Endothelial cell of umbilical vein (primary cell): ENCODE results near the gene ARHGEF38. TPM values are rescaled to one million over a fixed set of nuclear protein-coding genes. Genes with fewer than 3 reads are reported as not detected.
A peak's percentile ranks its signal among the peaks of the same experiment; 100 is the strongest.

Experiments
- BruUV-seq: library from RNA; stranded (reverse); fragments of 400-500 nt; replicated peaks from 2 replicates; lab custom pipeline; 2021; lab: Mats Ljungman, UMichigan
- CTCF ChIA-PET: fragments of 300-600, 350-600 bp; sonication (Branson Sonifier 250); formaldehyde crosslinking; loops from one replicate; lab custom pipeline; 2021; ENCODE audit warnings: antibody characterized with exemption, inconsistent platforms; lab: Charles Lee
- POLR2A ChIA-PET: fragments of 300-600, 350-600 bp; sonication (Branson Sonifier 250); formaldehyde crosslinking; loops from one replicate; lab custom pipeline; 2021; ENCODE audit warnings: antibody characterized with exemption, inconsistent platforms; lab: Charles Lee
- DNase-seq: peaks from one replicate; pipeline ENCODE4 v3.0.0-alpha.2; 2011; ENCODE audit warnings: low read depth, low spot score
- FAIRE-seq: peaks from 2 replicates; lab custom pipeline; 2011; peaks lifted over from hg19 to GRCh38; lab: Jason Lieb, UNC
- H2AFZ ChIP-seq: 2 replicates; pipeline ENCODE4 v1.6.0; 2012; ENCODE audit warnings: low read depth, low read length, control low read depth, inconsistent platforms
- H3K27ac ChIP-seq: 2 replicates; pipeline ENCODE4 v1.5.1; 2011; ENCODE audit warnings: low read depth, mild to moderate bottlenecking, control low read depth, low read length, moderate library complexity; ENCODE audit not compliant: insufficient read depth
- H3K27me3 ChIP-seq, 2 experiments: 2 replicates each; pipeline versions ENCODE4 v1.6.0 to v1.6.1; 2011; ENCODE audit warnings: low read length in 2 of 2, mixed read lengths in 1 of 2; ENCODE audit not compliant: control insufficient read depth in 2 of 2, insufficient read depth in 2 of 2
- H3K36me3 ChIP-seq, 2 experiments: 2 replicates in 1 of 2; 3 replicates in 1 of 2; pipeline ENCODE4 v1.5.1; 2011; ENCODE audit warnings: low read length in 2 of 2, mild to moderate bottlenecking in 1 of 2, moderate library complexity in 1 of 2; ENCODE audit not compliant: control insufficient read depth in 2 of 2, insufficient read depth in 2 of 2; ENCODE audit errors: extremely low read depth in 1 of 2
- H3K4me1 ChIP-seq: 3 replicates; pipeline ENCODE4 v1.5.1; 2011; ENCODE audit warnings: mild to moderate bottlenecking, low read length; ENCODE audit not compliant: control insufficient read depth, insufficient read depth; ENCODE audit errors: extremely low read depth
- H3K4me2 ChIP-seq: 2 replicates; pipeline ENCODE4 v1.6.1; 2011; ENCODE audit warnings: low read length, control low read depth, mixed read lengths; ENCODE audit not compliant: insufficient read depth
- H3K4me3 ChIP-seq, 3 experiments: fragments of 200-600 bp in 1 of 3; sonication (generic), shearing (Covaris generic) in 1 of 3; replicated peaks in 1 of 3; 2 replicates each; pipeline ENCODE4 v1.5.1; 2011 to 2016; ENCODE audit warnings: control low read depth in 3 of 3, low read length in 3 of 3, mild to moderate bottlenecking in 2 of 3, inconsistent platforms in 1 of 3, low read depth in 1 of 3, moderate library complexity in 1 of 3; ENCODE audit not compliant: insufficient read depth in 1 of 3
- H3K79me2 ChIP-seq: 2 replicates; pipeline ENCODE4 v1.6.0; 2012; ENCODE audit warnings: low read length, inconsistent platforms; ENCODE audit not compliant: control insufficient read depth, insufficient read depth
- H3K9ac ChIP-seq: replicated peaks from 2 replicates; pipeline ENCODE3; 2011; ENCODE audit warnings: low read length, control low read depth; ENCODE audit not compliant: insufficient read depth; ENCODE audit errors: extremely low read depth
- H3K9me1 ChIP-seq: replicated peaks from 3 replicates; pipeline ENCODE4 v1.6.0; 2011; ENCODE audit warnings: mild to moderate bottlenecking, low read length; ENCODE audit not compliant: control insufficient read depth, insufficient read depth; ENCODE audit errors: extremely low read depth
- H3K9me3 ChIP-seq: replicated peaks from 2 replicates; pipeline ENCODE4 v1.5.1; 2012; ENCODE audit warnings: low read length, inconsistent platforms; ENCODE audit not compliant: control insufficient read depth, insufficient read depth
- H4K20me1 ChIP-seq: replicated peaks from 2 replicates; pipeline ENCODE3; 2011; ENCODE audit warnings: mild to moderate bottlenecking, low read length; ENCODE audit not compliant: control insufficient read depth, insufficient read depth; ENCODE audit errors: extremely low read depth
- EZH2 ChIP-seq: IDR thresholded peaks from 2 replicates; pipeline ENCODE4 v1.6.1; 2012; ENCODE audit warnings: borderline replicate concordance, low read depth, mild to moderate bottlenecking, moderate library complexity, low read length, inconsistent platforms; ENCODE audit not compliant: severe bottlenecking
- MAX ChIP-seq: IDR thresholded peaks from 2 replicates; pipeline ENCODE4 v1.6.1; 2011; ENCODE audit not compliant: insufficient read depth, insufficient read length
- POLR2A ChIP-seq: IDR thresholded peaks from 2 replicates; pipeline ENCODE4 v1.6.1; 2012; ENCODE audit warnings: low read depth, mild to moderate bottlenecking, control low read depth, low read length
- POLR2AphosphoS5 ChIP-seq: IDR thresholded peaks from 2 replicates; pipeline ENCODE4 v1.6.1; 2012; ENCODE audit warnings: low read depth, mild to moderate bottlenecking, control low read depth, low read length, moderate library complexity; ENCODE audit not compliant: insufficient read depth
- dilution Hi-C: fragments of 300-500 bp; cut with MboI; formaldehyde crosslinking; loops from one replicate; pipeline ENCODE4 v1.15.0; 2019; ENCODE audit warnings: low sequenced_read_pairs; ENCODE audit not compliant: extremely low pct_ligation_motif_present
- intact Hi-C: fragments of 100-400 bp; cut with micrococcal nuclease; formaldehyde crosslinking; loops from one replicate; pipeline ENCODE4 v1.10.0; 2022
- polyA plus RNA-seq, 4 experiments: library from polyadenylated mRNA; depleted of rRNA in 3 of 4; stranded (reverse) in 3 of 4; unstranded in 1 of 4; fragments of >200 nt; gene quantifications; 2 replicates each; pipeline versions ENCODE4 v1.2.1 to v1.2.3, GENCODE V29; 2011 to 2012; ENCODE audit warnings: missing spikeins in 1 of 4
- total RNA-seq: library from RNA; stranded (reverse); gene quantifications from 2 replicates; pipeline ENCODE4 v1.2.3, GENCODE V29; 2021
- TF ChIP-seq, protein P1 (sequence below), 2 donors: IDR thresholded peaks; 1 replicate in 1 of 2; 2 replicates in 1 of 2; pipeline ENCODE4 v1.5.1; 2011; ENCODE audit warnings: low read length in 2 of 2, mild to moderate bottlenecking in 2 of 2, moderate library complexity in 2 of 2, control low read depth in 1 of 2, inconsistent platforms in 1 of 2, low read depth in 1 of 2; ENCODE audit not compliant: insufficient read depth in 1 of 2; ENCODE audit errors: extremely low read depth in 1 of 2

The ARHGEF38 gene
- total and polyA plus RNA-seq, 2 donors (not counting 3 experiments of a cell fraction or from before 2014, with no cell fraction given), result not detected

DNA sequence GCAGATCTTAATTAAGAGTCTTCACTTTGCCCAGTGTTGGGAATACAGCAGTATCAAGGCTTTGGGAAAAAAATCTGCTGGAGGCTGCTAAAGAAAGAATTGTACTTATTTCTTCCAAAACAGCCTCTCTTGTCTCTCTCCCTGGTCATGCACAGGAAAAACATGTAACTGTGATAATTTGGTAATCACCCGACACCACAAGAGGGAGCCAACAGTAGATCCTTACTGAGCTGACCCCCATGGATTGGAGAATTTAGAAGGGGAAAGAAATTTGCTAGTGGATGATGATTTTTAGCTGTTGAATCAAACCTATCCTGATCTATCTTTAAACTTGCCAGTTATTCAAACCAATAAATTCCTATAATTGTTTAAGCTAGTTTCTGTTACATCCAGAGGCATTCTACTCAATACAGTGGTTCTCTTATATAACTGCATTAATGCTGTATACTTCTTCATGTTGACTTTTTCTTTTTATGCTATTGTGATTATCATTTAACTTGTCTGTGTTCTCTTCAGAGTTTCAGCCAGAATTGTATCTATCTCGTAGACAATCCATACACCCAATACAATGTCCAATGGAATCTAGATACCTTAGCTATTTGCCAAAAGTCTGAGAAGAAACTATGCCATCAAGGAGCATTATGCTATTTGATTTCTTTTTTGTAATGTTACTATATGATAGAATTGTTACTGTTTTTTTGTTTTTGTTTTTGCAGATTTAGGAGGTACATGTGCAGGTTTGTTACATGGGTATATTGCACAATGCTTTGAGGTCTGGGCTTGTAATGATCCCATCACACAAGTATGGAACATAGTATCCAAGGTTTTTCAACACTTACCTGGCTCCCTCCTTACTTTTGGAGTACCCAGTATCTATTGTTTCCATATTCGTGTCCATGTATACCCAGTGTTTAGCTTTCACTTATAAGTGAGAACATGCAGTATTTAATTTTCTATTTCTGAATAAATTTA, 31.3 kb upstream of the ARHGEF38 start:
- H3K9ac ChIP-seq, result no peak overlapping the region
- peak; percentile 63 for DNase-seq
- H3K4me2 ChIP-seq, result no peak overlapping the region
- H2AFZ ChIP-seq, result no peak overlapping the region
- no peaks in the 10 kb centered on the region for H3K9me1 ChIP-seq
- H3K27ac ChIP-seq, result no peak overlapping the region
- peak; percentile 15 for FAIRE-seq
- TF ChIP-seq, protein P1, sequence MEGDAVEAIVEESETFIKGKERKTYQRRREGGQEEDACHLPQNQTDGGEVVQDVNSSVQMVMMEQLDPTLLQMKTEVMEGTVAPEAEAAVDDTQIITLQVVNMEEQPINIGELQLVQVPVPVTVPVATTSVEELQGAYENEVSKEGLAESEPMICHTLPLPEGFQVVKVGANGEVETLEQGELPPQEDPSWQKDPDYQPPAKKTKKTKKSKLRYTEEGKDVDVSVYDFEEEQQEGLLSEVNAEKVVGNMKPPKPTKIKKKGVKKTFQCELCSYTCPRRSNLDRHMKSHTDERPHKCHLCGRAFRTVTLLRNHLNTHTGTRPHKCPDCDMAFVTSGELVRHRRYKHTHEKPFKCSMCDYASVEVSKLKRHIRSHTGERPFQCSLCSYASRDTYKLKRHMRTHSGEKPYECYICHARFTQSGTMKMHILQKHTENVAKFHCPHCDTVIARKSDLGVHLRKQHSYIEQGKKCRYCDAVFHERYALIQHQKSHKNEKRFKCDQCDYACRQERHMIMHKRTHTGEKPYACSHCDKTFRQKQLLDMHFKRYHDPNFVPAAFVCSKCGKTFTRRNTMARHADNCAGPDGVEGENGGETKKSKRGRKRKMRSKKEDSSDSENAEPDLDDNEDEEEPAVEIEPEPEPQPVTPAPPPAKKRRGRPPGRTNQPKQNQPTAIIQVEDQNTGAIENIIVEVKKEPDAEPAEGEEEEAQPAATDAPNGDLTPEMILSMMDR (IDR thresholded peaks at IDR 0.05; ENCODE audit: extremely low read depth in 1 of 2, insufficient read depth in 1 of 2, low read depth in 1 of 2, low read length in 2 of 2), result peak; percentile 48 to 63
- no peak for TF ChIP-seq POLR2A
- H3K4me3 ChIP-seq, result no peak overlapping the region
- H4K20me1 ChIP-seq, result no peaks in the 10 kb centered on the region
- H3K4me1 ChIP-seq, result no peaks in the 10 kb centered on the region
- BruUV-seq, result no TSS peak
- no peaks in the 10 kb centered on the region for H3K9me3 ChIP-seq
- H3K27me3 ChIP-seq, result peaks cover 0 to 3% of the 10 kb centered on the region in 2 experiments
- dilution Hi-C loops (no loop called here), intact Hi-C loops (loop anchor here (1.0 kb wide), 2 partner anchors 194 to 680 kb away; no protein-coding TSS in a partner anchor)
- POLR2A ChIA-PET, result no interaction called here
- no peaks in the 10 kb centered on the region for H3K79me2 ChIP-seq
- no peaks in the 10 kb centered on the region for H3K36me3 ChIP-seq
- CTCF ChIA-PET, result interaction anchor here (0.7 to 3.8 kb wide), 33 partner anchors 10 to 1377 kb away, joined by 3 to 85 read pairs (median 4); partner anchors contain the start of genes INTS12 and PPA2

- intact Hi-C loops, result no loop called here
- H3K9me1 ChIP-seq, result no peaks in the 10 kb centered on the region
- H3K79me2 ChIP-seq, result no peaks in the 10 kb centered on the region
- no TSS peak for BruUV-seq
- no peaks in the 10 kb centered on the region for H3K36me3 ChIP-seq
- peaks cover 0 to 3% of the 10 kb centered on the region in 2 experiments for H3K27me3 ChIP-seq
- POLR2A ChIA-PET, result no interaction called here
- TF ChIP-seq MAX (no peak), POLR2AphosphoS5 (no peak), EZH2 (no peak)
- CTCF ChIA-PET, result no interaction called here
- H3K4me3 ChIP-seq, result no peak overlapping the region
- H2AFZ ChIP-seq, result no peak overlapping the region
- H3K27ac ChIP-seq, result no peak overlapping the region
- no peak overlapping the region for H3K4me2 ChIP-seq
- DNase-seq (no peak), FAIRE-seq (no peak)
- dilution Hi-C loops, result no loop called here
- H3K9me3 ChIP-seq, result no peaks in the 10 kb centered on the region
- no peak overlapping the region for H3K9ac ChIP-seq
- H3K4me1 ChIP-seq, result no peaks in the 10 kb centered on the region
- no peaks in the 10 kb centered on the region for H4K20me1 ChIP-seq
Measured at GRCh38 chr4:105526656-105527055, 25.8 kb upstream of the ARHGEF38 start.
